ENCODE data around the gene JADE1.

Gene JADE1

DNA sequence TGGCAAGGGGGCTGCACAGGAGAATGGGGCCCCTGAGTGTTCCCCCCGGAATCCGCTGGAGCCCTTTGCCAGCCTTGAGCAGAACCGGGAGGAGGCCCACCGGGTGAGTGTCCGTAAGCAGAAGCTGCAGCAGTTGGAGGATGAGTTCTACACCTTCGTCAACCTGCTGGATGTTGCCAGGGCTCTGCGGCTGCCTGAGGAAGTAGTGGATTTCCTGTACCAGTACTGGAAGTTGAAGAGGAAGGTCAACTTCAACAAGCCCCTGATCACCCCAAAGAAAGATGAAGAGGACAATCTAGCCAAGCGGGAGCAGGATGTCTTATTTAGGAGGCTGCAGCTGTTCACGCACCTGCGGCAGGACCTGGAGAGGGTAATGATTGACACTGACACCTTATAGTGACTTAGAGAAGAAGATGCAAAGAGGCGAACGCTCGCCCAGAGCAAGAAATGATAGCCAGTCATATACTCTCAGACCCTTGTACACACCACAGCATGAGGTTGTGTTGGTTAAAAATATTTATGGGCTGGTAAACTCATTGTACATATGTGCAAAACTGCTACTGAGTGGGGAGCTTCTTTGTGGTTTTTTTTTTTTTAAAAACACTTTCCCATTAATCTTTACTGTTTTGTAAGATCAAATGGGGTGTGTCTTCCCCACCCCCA, 52.5 kb downstream of the JADE1 start:
- DNase-seq (ENCODE audit: low read depth): no peak
- TF ChIP-seq, protein P1, sequence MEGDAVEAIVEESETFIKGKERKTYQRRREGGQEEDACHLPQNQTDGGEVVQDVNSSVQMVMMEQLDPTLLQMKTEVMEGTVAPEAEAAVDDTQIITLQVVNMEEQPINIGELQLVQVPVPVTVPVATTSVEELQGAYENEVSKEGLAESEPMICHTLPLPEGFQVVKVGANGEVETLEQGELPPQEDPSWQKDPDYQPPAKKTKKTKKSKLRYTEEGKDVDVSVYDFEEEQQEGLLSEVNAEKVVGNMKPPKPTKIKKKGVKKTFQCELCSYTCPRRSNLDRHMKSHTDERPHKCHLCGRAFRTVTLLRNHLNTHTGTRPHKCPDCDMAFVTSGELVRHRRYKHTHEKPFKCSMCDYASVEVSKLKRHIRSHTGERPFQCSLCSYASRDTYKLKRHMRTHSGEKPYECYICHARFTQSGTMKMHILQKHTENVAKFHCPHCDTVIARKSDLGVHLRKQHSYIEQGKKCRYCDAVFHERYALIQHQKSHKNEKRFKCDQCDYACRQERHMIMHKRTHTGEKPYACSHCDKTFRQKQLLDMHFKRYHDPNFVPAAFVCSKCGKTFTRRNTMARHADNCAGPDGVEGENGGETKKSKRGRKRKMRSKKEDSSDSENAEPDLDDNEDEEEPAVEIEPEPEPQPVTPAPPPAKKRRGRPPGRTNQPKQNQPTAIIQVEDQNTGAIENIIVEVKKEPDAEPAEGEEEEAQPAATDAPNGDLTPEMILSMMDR (IDR thresholded peaks at IDR 0.05; ENCODE audit: low read length, missing control alignments): no peak
- no peak overlapping the region for H3K4me3 ChIP-seq (replicated peaks; ENCODE audit: low read depth, low read length)

DNA sequence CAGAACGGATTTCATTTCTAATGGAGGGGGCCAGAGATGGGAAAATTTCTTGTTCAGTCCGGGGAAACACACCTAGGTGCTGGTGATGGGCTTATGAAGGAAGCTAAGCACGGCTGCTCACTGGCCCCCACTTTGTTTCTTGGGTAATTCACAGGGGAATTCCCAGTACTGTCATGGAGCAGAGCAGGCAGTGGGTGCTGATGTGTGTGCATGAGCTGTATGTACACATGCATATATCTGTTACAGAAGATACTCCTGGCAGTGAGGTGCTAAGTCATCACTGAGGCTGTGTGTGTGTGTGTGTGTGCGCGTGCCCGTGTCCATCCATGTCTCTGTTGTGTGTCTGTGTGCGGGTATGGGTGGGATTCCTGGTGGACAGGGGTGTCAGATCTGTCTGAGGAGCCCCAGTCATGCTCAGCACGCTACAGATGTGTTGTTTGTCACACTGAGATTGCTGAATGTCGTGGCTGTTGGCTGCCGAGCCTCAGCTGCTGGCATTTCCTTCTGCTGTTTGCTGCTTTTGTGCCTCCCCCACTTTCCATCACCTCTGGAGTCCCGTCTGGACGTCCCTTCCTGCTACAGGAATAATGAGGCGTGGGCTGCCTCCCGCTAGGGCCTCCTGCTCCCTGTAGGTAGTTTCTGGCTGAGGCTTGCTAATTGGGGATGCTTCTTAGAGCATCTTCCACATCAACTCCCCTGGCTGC, 53.3 kb downstream of the JADE1 start:
- TF ChIP-seq, protein P1 (IDR thresholded peaks at IDR 0.05; ENCODE audit: low read length, missing control alignments): no peak
- H3K4me3 ChIP-seq (replicated peaks; ENCODE audit: low read depth, low read length): no peak overlapping the region
- DNase-seq (ENCODE audit: low read depth): no peak

DNA sequence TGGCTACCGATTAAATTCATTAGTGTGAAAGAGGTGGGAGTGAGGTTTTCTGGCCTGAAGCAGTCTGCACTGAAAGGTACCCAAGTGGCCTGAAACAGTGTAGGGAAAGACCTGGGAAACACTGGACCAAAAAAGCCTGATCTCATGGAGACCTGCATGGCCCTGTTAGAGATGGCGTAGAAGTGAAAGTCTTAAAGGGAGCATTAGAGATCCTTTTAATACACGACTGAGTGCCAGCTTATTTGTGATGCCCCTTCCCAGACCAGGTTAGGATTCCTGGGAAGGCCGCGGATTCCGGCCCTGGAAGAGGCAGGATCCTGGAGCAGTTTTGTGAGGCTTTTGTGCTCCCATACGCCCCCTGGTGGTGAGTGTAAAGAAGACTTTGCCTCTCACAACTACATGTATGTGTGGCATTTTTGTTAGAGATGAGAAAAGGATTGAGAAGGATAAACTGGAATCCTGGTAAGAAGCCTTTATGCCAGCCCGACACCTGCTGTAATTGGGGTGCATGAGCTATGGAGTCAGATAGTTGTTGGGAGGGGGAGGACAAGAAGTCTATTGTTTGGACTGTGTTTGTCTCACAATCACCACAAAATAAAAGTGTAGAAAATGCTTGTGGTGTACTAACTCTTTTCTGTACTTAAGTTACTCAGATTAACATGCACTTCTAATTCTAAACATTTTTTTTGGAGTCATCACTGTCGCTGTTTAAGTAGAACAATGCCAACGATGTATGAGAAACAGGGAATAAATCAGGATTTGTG, 54.0 kb downstream of the JADE1 start:
- no peak overlapping the region for H3K4me3 ChIP-seq (replicated peaks; ENCODE audit: low read depth, low read length)
- TF ChIP-seq, protein P1 (IDR thresholded peaks at IDR 0.05; ENCODE audit: low read length, missing control alignments): peak; percentile 93
- peak; percentile 88 for DNase-seq (ENCODE audit: low read depth)

DNA sequence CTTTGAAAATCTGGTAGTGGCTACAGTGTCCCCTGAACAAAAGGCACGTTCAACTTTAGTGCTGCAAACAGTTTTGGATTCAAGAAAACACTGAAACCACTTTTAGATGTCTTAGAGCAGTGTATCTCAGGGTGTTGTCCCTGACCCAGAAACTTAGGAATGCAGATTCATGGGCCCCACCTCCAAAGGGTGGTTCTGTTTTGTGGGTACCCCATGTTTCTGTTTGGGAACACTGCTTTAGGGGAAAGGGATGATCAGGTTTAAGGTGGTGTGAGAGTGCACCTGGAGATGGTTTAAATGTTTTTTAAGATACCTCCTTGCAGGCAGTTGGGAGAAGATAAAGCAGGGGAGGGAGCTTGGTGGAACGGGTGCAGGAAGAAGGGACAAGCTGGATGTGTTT, 55.6 kb downstream of the JADE1 start:
- TF ChIP-seq, protein P1 (IDR thresholded peaks at IDR 0.05; ENCODE audit: low read length, missing control alignments): no peak
- no peak overlapping the region for H3K4me3 ChIP-seq (replicated peaks; ENCODE audit: low read depth, low read length)
- DNase-seq (ENCODE audit: low read depth): no peak

DNA sequence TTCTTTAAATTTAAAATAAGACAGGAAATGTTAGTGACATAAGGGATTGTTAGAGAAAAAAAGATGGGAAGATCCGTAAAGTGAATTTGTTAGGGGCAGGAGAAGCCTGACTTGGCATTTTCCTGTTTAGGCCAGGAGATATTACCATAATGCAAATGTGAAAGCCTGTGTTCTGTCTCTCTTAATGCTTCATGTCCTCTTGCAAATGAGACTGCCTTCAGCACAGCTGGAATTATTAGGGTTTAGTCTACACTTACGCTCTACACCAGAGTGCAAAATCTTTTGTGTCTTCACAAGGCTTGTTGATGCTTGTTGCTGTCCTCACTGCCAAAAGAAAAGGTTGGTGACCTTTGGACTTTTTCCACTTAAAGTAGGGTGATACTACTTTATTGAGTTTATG, 56.8 kb downstream of the JADE1 start:
- no peak overlapping the region for H3K4me3 ChIP-seq (replicated peaks; ENCODE audit: low read depth, low read length)
- no peak for DNase-seq (ENCODE audit: low read depth)
- TF ChIP-seq, protein P1 (IDR thresholded peaks at IDR 0.05; ENCODE audit: low read length, missing control alignments): no peak

DNA sequence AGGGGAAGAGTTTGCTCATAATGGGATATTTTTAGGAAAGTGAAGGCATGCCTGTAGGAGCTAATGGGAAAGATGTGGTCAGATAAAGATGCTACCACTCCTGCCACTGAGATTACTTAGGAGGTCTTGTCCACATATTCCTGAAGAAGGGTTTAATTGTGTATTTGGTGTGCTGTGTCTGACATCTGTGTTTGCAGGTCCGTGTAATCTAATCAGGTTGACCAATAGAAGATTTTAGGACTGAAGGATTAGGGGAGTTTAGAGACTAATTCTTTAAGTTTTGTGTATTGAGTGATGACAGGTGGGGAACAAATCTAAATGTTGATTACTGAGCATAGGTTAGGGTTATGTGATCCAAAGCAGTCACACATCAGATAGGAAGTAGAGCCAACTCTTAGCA, 57.2 kb downstream of the JADE1 start:
- TF ChIP-seq, protein P1 (IDR thresholded peaks at IDR 0.05; ENCODE audit: low read length, missing control alignments): no peak
- no peak overlapping the region for H3K4me3 ChIP-seq (replicated peaks; ENCODE audit: low read depth, low read length)
- no peak for DNase-seq (ENCODE audit: low read depth)

All from fibroblast of pulmonary artery (primary cell).